Left lobe of liver (tissue), 2 donors: ENCODE results near the gene IL17A. TPM values are rescaled to one million over a fixed set of nuclear protein-coding genes. Genes with fewer than 3 reads are reported as not detected.
"Not testable (repeated sequence)": the region's sequence is repeated elsewhere in the genome, so short reads cannot be mapped to it uniquely, and the experiment has no call there.

Experiments used
- ATAC-seq: fragments of 200-7000 bp; cut with Tn5 transposase; one replicate; pipeline ENCODE4 v1.9.1; 2020; ENCODE audit warnings: mild to moderate bottlenecking, moderate library complexity
- DNase-seq: peaks from one replicate; pipeline ENCODE4 v3.0.0-alpha.2; 2020; ENCODE audit warnings: low spot score
- total RNA-seq: library from RNA; stranded (reverse); gene quantifications from one replicate; pipeline ENCODE4 v1.2.1, GENCODE V29; 2021
- donor health status: DM: no; HTN: no; CAD: no; lungs with moderate emphysema.
- donor health status: DM: no; HTN: yes; CAD: no.

IL17A gene
- total RNA-seq, 1 donor from 2014 or later: not detected

- ATAC-seq: peak; percentile 88
Measured at GRCh38 chr6:52162940-52163908, 23.0 kb upstream of the IL17A start.

GRCh38 chr6:52164319-52165094, 21.7 kb upstream of the IL17A start:
- DNase-seq (no peak), ATAC-seq (peak; percentile 86)

More at GRCh38 chr6:52162940-52163908, 23.0 kb upstream of the IL17A start:
- DNase-seq: no peak

- no peak for DNase-seq
- no peak for ATAC-seq
Measured at GRCh38 chr6:52167267-52167666, 18.9 kb upstream of the IL17A start.

GRCh38 chr6:52168351-52168750, 17.8 kb upstream of the IL17A start:
- not testable (repeated sequence) for DNase-seq, ATAC-seq

GRCh38 chr6:52174118-52174517, 12.1 kb upstream of the IL17A start:
- DNase-seq: no peak
- ATAC-seq: no peak

- DNase-seq (no peak), ATAC-seq (no peak)
Measured at GRCh38 chr6:52176550-52176949, 9.6 kb upstream of the IL17A start.

- DNase-seq (no peak), ATAC-seq (no peak)
Measured at GRCh38 chr6:52177961-52178360, 8.2 kb upstream of the IL17A start.

GRCh38 chr6:52180787-52181558, 5.2 kb upstream of the IL17A start:
- ATAC-seq (no peak), DNase-seq (no peak)

- DNase-seq (no peak), ATAC-seq (no peak)
Measured at GRCh38 chr6:52183131-52183713, 3.0 kb upstream of the IL17A start.

GRCh38 chr6:52186480-52186879, 305 bp downstream of the IL17A start:
- no peak for DNase-seq
- no peak for ATAC-seq

GRCh38 chr6:52187098-52187497, 923 bp downstream of the IL17A start:
- ATAC-seq: no peak
- DNase-seq: no peak

GRCh38 chr6:52189974-52190373, 3.8 kb downstream of the IL17A start:
- DNase-seq: no peak

GRCh38 chr6:52190409-52190808, 4.2 kb downstream of the IL17A start:
- ATAC-seq: no peak
- DNase-seq: no peak

More at GRCh38 chr6:52189974-52190373, 3.8 kb downstream of the IL17A start:
- ATAC-seq: no peak

GRCh38 chr6:52191824-52192223, 5.6 kb downstream of the IL17A start:
- no peak for DNase-seq
- ATAC-seq: peak; percentile 65

GRCh38 chr6:52195886-52196285, 9.7 kb downstream of the IL17A start:
- no peak for ATAC-seq
- no peak for DNase-seq

- DNase-seq, ATAC-seq: not testable (repeated sequence)
Measured at GRCh38 chr6:52200088-52200487, 13.9 kb downstream of the IL17A start.

GRCh38 chr6:52201046-52201445, 14.9 kb downstream of the IL17A start:
- DNase-seq (no peak), ATAC-seq (no peak)

GRCh38 chr6:52201493-52201892, 15.3 kb downstream of the IL17A start:
- DNase-seq (no peak), ATAC-seq (no peak)

- no peak for DNase-seq
- no peak for ATAC-seq
Measured at GRCh38 chr6:52207066-52207465, 20.9 kb downstream of the IL17A start.

GRCh38 chr6:52208612-52209011, 22.4 kb downstream of the IL17A start:
- no peak for DNase-seq
- no peak for ATAC-seq

GRCh38 chr6:52209770-52210169, 23.6 kb downstream of the IL17A start:
- ATAC-seq: no peak
- no peak for DNase-seq
